Mesothelial cell of epicardium (in vitro differentiated cells): ENCODE data around the gene NSG2. TPM values are rescaled to one million over a fixed set of nuclear protein-coding genes. Genes with fewer than 3 reads are reported as not detected.
"Not testable (repeated sequence)": the region's sequence is repeated elsewhere in the genome, so short reads cannot be mapped to it uniquely, and the experiment has no call there.

Experiments used
- DNase-seq, 2 experiments: peaks; one replicate each; pipeline ENCODE4 v3.0.0; 2021; ENCODE audit warnings: low spot score in 2 of 2; ENCODE audit not compliant: unreplicated experiment in 2 of 2
- H3K27ac Mint-ChIP-seq: 2 replicates; pipeline ENCODE4 v1.8.0; 2021; ENCODE audit warnings: mixed read lengths
- H3K27me3 Mint-ChIP-seq: 2 replicates; pipeline ENCODE4 v1.8.0; 2021; ENCODE audit warnings: low read depth, mixed read lengths
- H3K36me3 Mint-ChIP-seq: 2 replicates; pipeline ENCODE4 v1.8.0; 2021; ENCODE audit warnings: mixed read lengths
- H3K4me1 Mint-ChIP-seq: 2 replicates; pipeline ENCODE4 v1.8.0; 2021; ENCODE audit warnings: mixed read lengths
- H3K4me3 Mint-ChIP-seq: 2 replicates; pipeline ENCODE4 v1.8.0; 2021; ENCODE audit warnings: mild to moderate bottlenecking, moderate library complexity, mixed read lengths
- H3K9me3 Mint-ChIP-seq: 2 replicates; pipeline ENCODE4 v1.8.0; 2021; ENCODE audit warnings: mixed read lengths
- CTCF ChIP-seq: fragments of 200-600 bp; sonication (generic); IDR thresholded peaks from one replicate; pipeline ENCODE4 v1.5.0; 2021; ENCODE audit warnings: antibody characterized with exemption; ENCODE audit not compliant: unreplicated experiment
- total RNA-seq: library from RNA; stranded (reverse); gene quantifications from 3 replicates; pipeline ENCODE4 v1.2.1, GENCODE V29; 2021

NSG2 gene
- total RNA-seq, 1 donor from 2014 or later, result not detected

DNA sequence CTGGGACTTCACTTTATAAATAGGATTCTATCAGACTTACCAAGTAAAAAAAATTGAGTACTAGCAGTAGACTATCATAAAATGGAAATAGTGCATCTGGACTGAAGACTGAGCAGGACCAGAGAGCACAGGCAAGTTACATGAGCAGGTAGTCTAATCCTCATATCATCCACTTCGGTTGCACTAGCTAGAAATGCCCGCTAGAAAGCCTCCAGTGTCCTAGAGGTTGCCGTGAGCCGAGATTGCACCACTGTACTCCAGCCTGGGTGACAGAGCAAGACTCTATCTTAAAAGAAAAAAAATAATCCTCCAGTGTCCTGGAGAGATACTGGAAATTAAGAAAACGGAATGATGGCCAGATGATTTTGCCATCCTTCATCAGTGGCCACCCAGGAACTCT is 36.6 kb upstream of the NSG2 start:
- H3K27me3 Mint-ChIP-seq, result peaks cover 10% of the 10 kb centered on the region
- H3K9me3 Mint-ChIP-seq, result peaks cover 16% of the 10 kb centered on the region
- no peak for TF ChIP-seq CTCF
- H3K36me3 Mint-ChIP-seq, result no peaks in the 10 kb centered on the region
- H3K4me3 Mint-ChIP-seq, result no peak overlapping the region
- no peaks in the 10 kb centered on the region for H3K4me1 Mint-ChIP-seq
- no peak for DNase-seq
- no peak overlapping the region for H3K27ac Mint-ChIP-seq

- no peaks in the 10 kb centered on the region for H3K4me1 Mint-ChIP-seq
- H3K9me3 Mint-ChIP-seq, result peaks cover 16% of the 10 kb centered on the region
- no peak overlapping the region for H3K27ac Mint-ChIP-seq
- DNase-seq, result no peak
- no peak for TF ChIP-seq CTCF
- H3K4me3 Mint-ChIP-seq, result no peak overlapping the region
- peaks cover 5% of the 10 kb centered on the region for H3K27me3 Mint-ChIP-seq
- no peaks in the 10 kb centered on the region for H3K36me3 Mint-ChIP-seq
Measured at GRCh38 chr5:174010365-174010764, 35.1 kb upstream of the NSG2 start.

DNA sequence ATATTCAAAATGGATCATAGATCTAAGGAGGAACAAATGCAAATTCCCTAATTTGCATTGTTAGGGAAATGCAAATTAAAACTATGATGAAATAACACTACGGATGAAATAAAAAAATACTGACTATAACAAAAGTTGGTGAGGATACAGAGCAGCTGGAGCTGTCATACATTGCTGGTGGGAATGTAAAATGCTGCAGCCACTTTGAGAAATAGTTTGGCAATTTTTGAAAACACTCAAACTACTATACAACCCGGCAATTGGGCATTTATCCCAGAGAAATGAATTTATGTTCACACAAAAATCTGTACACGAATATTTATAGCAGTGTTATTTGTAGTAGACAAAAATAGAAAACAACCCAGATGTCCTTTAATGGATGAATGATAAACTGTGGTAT is 34.1 kb upstream of the NSG2 start:
- Mint-ChIP-seq H3K27ac (no peak overlapping the region), H3K4me3 (no peak overlapping the region), H3K36me3 (no peaks in the 10 kb centered on the region), H3K9me3 (peaks cover 16% of the 10 kb centered on the region), H3K4me1 (no peaks in the 10 kb centered on the region), H3K27me3 (peaks cover 4% of the 10 kb centered on the region)
- TF ChIP-seq CTCF, result no peak
- no peak for DNase-seq

- H3K4me1 Mint-ChIP-seq, DNase-seq, H3K9me3 Mint-ChIP-seq, H3K36me3 Mint-ChIP-seq, H3K27ac Mint-ChIP-seq: not testable (repeated sequence)
- peak overlapping the region; percentile 67 for H3K4me3 Mint-ChIP-seq
- TF ChIP-seq CTCF, result peak; percentile 52
- H3K27me3 Mint-ChIP-seq, result peaks cover 14% of the 10 kb centered on the region
Measured at GRCh38 chr5:174020069-174020927, 25.2 kb upstream of the NSG2 start.

- no peak for DNase-seq
- Mint-ChIP-seq H3K4me1 (peaks cover 2% of the 10 kb centered on the region), H3K27ac (no peak overlapping the region), H3K9me3 (peaks cover 8% of the 10 kb centered on the region), H3K4me3 (no peak overlapping the region), H3K36me3 (no peaks in the 10 kb centered on the region), H3K27me3 (peaks cover 18% of the 10 kb centered on the region)
- no peak for TF ChIP-seq CTCF
Measured at GRCh38 chr5:174020928-174021304, 24.6 kb upstream of the NSG2 start.
